Left lung (tissue), 10 donors: Measurements from ENCODE around the gene CEP89. TPM values are rescaled to one million over a fixed set of nuclear protein-coding genes. Genes with fewer than 3 reads are reported as not detected.
"Not testable (repeated sequence)": the region's sequence is repeated elsewhere in the genome, so short reads cannot be mapped to it uniquely, and the experiment has no call there.

ENCODE experiments used
- ATAC-seq: fragments of 200-7000 bp; cut with Tn5 transposase; one replicate; pipeline ENCODE4 v1.9.1; 2020; ENCODE audit warnings: moderate library complexity
- DNase-seq, 4 donors: peaks; one replicate each; pipeline ENCODE4 v3.0.0-alpha.2; 2013 to 2020
- H3K27ac ChIP-seq, 2 donors: fragments of 200-600 bp; sonication (generic) in 1 of 2; one replicate each; pipeline versions ENCODE4 v1.5.0 to v1.8.0; 2020 to 2021
- H3K27me3 ChIP-seq, 2 donors: fragments of 200-600 bp; sonication (generic) in 1 of 2; one replicate each; pipeline versions ENCODE4 v1.5.0 to v1.8.0; 2020 to 2021
- H3K36me3 ChIP-seq, 2 donors: fragments of 200-600 bp; sonication (generic) in 1 of 2; one replicate each; pipeline versions ENCODE4 v1.5.0 to v1.8.0; 2020 to 2021
- H3K4me1 ChIP-seq, 2 donors: fragments of 200-600 bp; one replicate each; pipeline ENCODE4 v1.8.0; 2021
- H3K4me3 ChIP-seq, 2 donors: fragments of 200-600 bp; sonication (generic) in 1 of 2; one replicate each; pipeline versions ENCODE4 v1.5.0 to v1.8.0; 2020 to 2021; ENCODE audit warnings: mild to moderate bottlenecking in 1 of 2
- H3K9me3 ChIP-seq, 2 donors: fragments of 200-600 bp; sonication (generic) in 1 of 2; one replicate each; pipeline versions ENCODE4 v1.5.0 to v1.8.0; 2020 to 2021
- CTCF ChIP-seq, 2 donors: fragments of 200-600 bp; sonication (generic) in 1 of 2; IDR thresholded peaks; one replicate each; pipeline versions ENCODE4 v1.5.0 to v1.8.0; 2021; ENCODE audit warnings: antibody characterized with exemption in 2 of 2
- intact Hi-C, 2 donors: fragments of 100-400 bp; cut with DNase I; formaldehyde crosslinking; loops; one replicate each; pipeline versions ENCODE4 v1.11.2 to v1.14.2; 2022
- polyA plus RNA-seq, 6 donors: library from polyadenylated mRNA; unstranded; fragments of 120-200 nt; gene quantifications; one replicate each; pipeline ENCODE4 v1.2.1, GENCODE V29; 2013; ENCODE audit not compliant: insufficient read length in 6 of 6
- total RNA-seq, 2 donors: library from RNA; stranded (reverse); fragmentation: NEBNext Ultra II Directional; extraction: Animal tissue kit (Norgen Biotek cat#: 25700); gene quantifications; one replicate each; pipeline ENCODE4 v1.2.1, GENCODE V29; 2021
- donor health status: DM: no; HTN: yes; CAD: no.
- donor health status: DM: no; HTN: no; CAD: no.

The CEP89 gene
- total and polyA plus RNA-seq, 8 donors, result 19.1 to 37.9 (median 32.3) TPM

- intact Hi-C loops, result no loop called here
- no peaks in the 10 kb centered on the region for H3K4me1 ChIP-seq
- ATAC-seq (no peak), DNase-seq (no peak)
- peaks cover 0 to 6% of the 10 kb centered on the region in 2 donors for H3K36me3 ChIP-seq
- no peak for TF ChIP-seq CTCF (IDR thresholded peaks at IDR 0.05)
- no peaks in the 10 kb centered on the region for H3K27me3 ChIP-seq
- no peaks in the 10 kb centered on the region for H3K9me3 ChIP-seq
- no peak overlapping the region for H3K4me3 ChIP-seq
- H3K27ac ChIP-seq, result no peak overlapping the region
Observed at GRCh38 chr19:32988724-32989123, 17.0 kb upstream of the CEP89 start.

GRCh38 chr19:32988254-32988653 lies 16.5 kb upstream of the CEP89 start:
- H3K27me3 ChIP-seq, intact Hi-C loops, H3K4me3 ChIP-seq, H3K36me3 ChIP-seq, ATAC-seq, H3K4me1 ChIP-seq, H3K27ac ChIP-seq, DNase-seq, H3K9me3 ChIP-seq: not testable (repeated sequence)

- H3K4me3 ChIP-seq, H3K27ac ChIP-seq, DNase-seq, H3K4me1 ChIP-seq, ATAC-seq, H3K9me3 ChIP-seq, H3K27me3 ChIP-seq, H3K36me3 ChIP-seq, intact Hi-C loops: not testable (repeated sequence)
Observed at GRCh38 chr19:32982488-32982887, 10.7 kb upstream of the CEP89 start.

DNA sequence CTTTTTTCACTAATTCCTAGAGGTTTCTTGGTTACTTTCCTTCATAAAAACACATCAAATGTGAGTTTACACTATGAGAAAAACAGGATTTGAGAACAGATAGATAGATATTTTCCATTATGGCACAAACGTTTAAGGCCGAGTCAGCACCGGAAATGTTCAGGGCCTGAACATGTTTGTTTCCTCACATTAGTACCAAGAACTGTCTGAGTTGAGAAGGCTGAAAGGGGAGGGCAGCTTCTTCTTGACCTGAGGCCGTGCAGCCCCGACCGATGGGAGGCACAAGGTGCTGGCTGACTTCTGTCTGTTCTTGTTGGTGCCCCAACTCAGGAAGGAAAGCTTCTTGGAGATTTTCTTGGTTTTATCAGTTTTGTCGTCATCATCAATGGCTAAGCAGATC lies 8.0 kb upstream of the CEP89 start:
- H3K27me3 ChIP-seq, H3K27ac ChIP-seq, H3K36me3 ChIP-seq, ATAC-seq, DNase-seq, H3K4me3 ChIP-seq, H3K9me3 ChIP-seq, intact Hi-C loops: not testable (repeated sequence)
- peaks cover 0 to 21% of the 10 kb centered on the region in 2 donors for H3K4me1 ChIP-seq

DNA sequence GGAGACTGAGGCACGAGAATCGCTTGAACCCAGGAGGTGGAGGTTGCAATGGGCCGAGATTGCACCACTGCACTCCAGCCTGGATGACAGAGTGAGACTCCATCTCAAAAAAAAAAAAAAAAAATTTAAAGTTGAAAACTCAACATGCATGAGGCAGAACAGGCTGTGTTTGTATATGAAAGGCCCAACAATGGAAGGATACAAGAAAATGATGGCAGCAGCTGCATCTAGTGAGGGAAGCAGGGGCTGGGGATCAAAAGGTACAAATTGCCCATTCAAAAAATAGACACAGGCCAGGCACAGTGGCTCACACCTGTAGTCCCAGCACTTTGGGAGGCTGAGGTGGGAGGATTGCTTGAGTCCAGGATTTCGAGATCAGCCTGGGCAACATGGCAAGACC lies 6.1 kb upstream of the CEP89 start:
- peaks cover 0 to 21% of the 10 kb centered on the region in 2 donors for H3K4me1 ChIP-seq
- ATAC-seq, H3K27me3 ChIP-seq, H3K36me3 ChIP-seq, DNase-seq, H3K9me3 ChIP-seq, H3K27ac ChIP-seq, intact Hi-C loops, H3K4me3 ChIP-seq: not testable (repeated sequence)

GRCh38 chr19:32977280-32977679 lies 5.5 kb upstream of the CEP89 start:
- peak in 1 of 4 donors; percentile 18 for DNase-seq
- Histone ChIP-seq H3K27ac (peak overlapping the region in 1 of 2 donors; percentile 10), H3K27me3 (no peaks in the 10 kb centered on the region), H3K9me3 (no peaks in the 10 kb centered on the region), H3K4me1 (peaks cover 0 to 22% of the 10 kb centered on the region in 2 donors), H3K36me3 (no peaks in the 10 kb centered on the region), H3K4me3 (no peak overlapping the region)
- intact Hi-C loops, result no loop called here
- no peak for TF ChIP-seq CTCF (IDR thresholded peaks at IDR 0.05)
- ATAC-seq, result peak; percentile 32

GRCh38 chr19:32976223-32976805 lies 4.6 kb upstream of the CEP89 start:
- TF ChIP-seq CTCF (IDR thresholded peaks at IDR 0.05), result peak; percentile 42 to 63
- Histone ChIP-seq H3K9me3 (no peaks in the 10 kb centered on the region), H3K36me3 (no peaks in the 10 kb centered on the region), H3K27me3 (no peaks in the 10 kb centered on the region), H3K27ac (no peak overlapping the region), H3K4me3 (no peak overlapping the region), H3K4me1 (peaks cover 0 to 26% of the 10 kb centered on the region in 2 donors)
- ATAC-seq, result peak; percentile 23
- intact Hi-C loops, result no loop called here
- DNase-seq, result peak in 3 of 4 donors; percentile 33 to 73 (median 53)
